ENCODE measurements around the gene CIT.
A peak's percentile ranks its signal among the peaks of the same experiment; 100 is the strongest.

Gene CIT

GRCh38 chr12:119735079-119735478 lies 142.0 kb downstream of the CIT start:
- H3K4me3 ChIP-seq (ENCODE audit: low read depth, low read length): no peak overlapping the region
- no peak for TF ChIP-seq CTCF (IDR thresholded peaks at IDR 0.05; ENCODE audit: low read depth, low read length, missing control alignments)
- DNase-seq (ENCODE audit: low read depth): no peak

- TF ChIP-seq CTCF (IDR thresholded peaks at IDR 0.05; ENCODE audit: low read depth, low read length, missing control alignments): no peak
- DNase-seq (ENCODE audit: low read depth): no peak
- H3K4me3 ChIP-seq (ENCODE audit: low read depth, low read length): no peak overlapping the region
Observed at GRCh38 chr12:119730381-119730780, 146.7 kb downstream of the CIT start.

- DNase-seq (ENCODE audit: low read depth): no peak
- TF ChIP-seq CTCF (IDR thresholded peaks at IDR 0.05; ENCODE audit: low read depth, low read length, missing control alignments): no peak
- no peak overlapping the region for H3K4me3 ChIP-seq (ENCODE audit: low read depth, low read length)
Observed at GRCh38 chr12:119729871-119730270, 147.2 kb downstream of the CIT start.

- no peak for TF ChIP-seq CTCF (IDR thresholded peaks at IDR 0.05; ENCODE audit: low read depth, low read length, missing control alignments)
- no peak overlapping the region for H3K4me3 ChIP-seq (ENCODE audit: low read depth, low read length)
- no peak for DNase-seq (ENCODE audit: low read depth)
Observed at GRCh38 chr12:119728444-119728745, 148.7 kb downstream of the CIT start.

- TF ChIP-seq CTCF (IDR thresholded peaks at IDR 0.05; ENCODE audit: low read depth, low read length, missing control alignments): no peak
- DNase-seq (ENCODE audit: low read depth): peak; percentile 13
Observed at GRCh38 chr12:119727600-119728443, 149.3 kb downstream of the CIT start.

GRCh38 chr12:119725523-119725922 lies 151.6 kb downstream of the CIT start:
- no peak overlapping the region for H3K4me3 ChIP-seq (ENCODE audit: low read depth, low read length)
- TF ChIP-seq CTCF (IDR thresholded peaks at IDR 0.05; ENCODE audit: low read depth, low read length, missing control alignments): no peak
- no peak for DNase-seq (ENCODE audit: low read depth)

More at GRCh38 chr12:119727600-119728443, 149.3 kb downstream of the CIT start:
- no peak overlapping the region for H3K4me3 ChIP-seq (ENCODE audit: low read depth, low read length)

- TF ChIP-seq CTCF (IDR thresholded peaks at IDR 0.05; ENCODE audit: low read depth, low read length, missing control alignments): no peak
- H3K4me3 ChIP-seq (ENCODE audit: low read depth, low read length): no peak overlapping the region
- no peak for DNase-seq (ENCODE audit: low read depth)
Observed at GRCh38 chr12:119721306-119721705, 155.8 kb downstream of the CIT start.
